ENCODE data around the gene PLCL1.

- TF ChIP-seq CTCF (IDR thresholded peaks at IDR 0.05) (no peak), EP300 (IDR thresholded peaks at IDR 0.05) (no peak), POLR2AphosphoS5 (IDR thresholded peaks at IDR 0.05) (no peak), POLR2A (IDR thresholded peaks at IDR 0.05) (no peak)
These were observed 10.1 kb downstream of the PLCL1 start for GRCh38 chr2:197814526-197814925.
